Endodermal cell (in vitro differentiated cells): ENCODE results near the gene CDCA7. TPM values are rescaled to one million over a fixed set of nuclear protein-coding genes. Genes with fewer than 3 reads are reported as not detected.

Experiments used
- DNase-seq: peaks from one replicate; pipeline ENCODE4 v3.0.0-alpha.2; 2017
- H3K27ac ChIP-seq: 2 replicates; pipeline ENCODE4 v1.5.1; 2013; ENCODE audit warnings: mild to moderate bottlenecking, low read depth, low read length, moderate library complexity
- H3K27me3 ChIP-seq: 2 replicates; pipeline ENCODE4 v1.6.1; 2013; ENCODE audit warnings: mild to moderate bottlenecking, low read length, moderate library complexity; ENCODE audit not compliant: insufficient read depth, control insufficient read depth, poor library complexity, severe bottlenecking
- H3K36me3 ChIP-seq: 2 replicates; pipeline ENCODE4 v1.7.0; 2013; ENCODE audit warnings: mild to moderate bottlenecking, low read length, moderate library complexity; ENCODE audit not compliant: control insufficient read depth, insufficient read depth
- H3K4me1 ChIP-seq: one replicate; pipeline ENCODE4 v1.7.0; 2013; ENCODE audit warnings: low read length; ENCODE audit not compliant: control insufficient read depth, insufficient read depth
- H3K4me3 ChIP-seq: 2 replicates; pipeline ENCODE4 v1.5.1; 2013; ENCODE audit warnings: mild to moderate bottlenecking, low read length, moderate library complexity
- H3K9ac ChIP-seq: 2 replicates; pipeline ENCODE4 v1.6.1; 2013; ENCODE audit warnings: mild to moderate bottlenecking, low read length, moderate library complexity; ENCODE audit not compliant: poor library complexity, severe bottlenecking; ENCODE audit errors: extremely low read depth
- H3K9me3 ChIP-seq: 2 replicates; pipeline ENCODE4 v1.6.1; 2013; ENCODE audit warnings: mild to moderate bottlenecking, low read length, moderate library complexity; ENCODE audit not compliant: control insufficient read depth
- H3K27ac Mint-ChIP-seq: 2 replicates; pipeline ENCODE4 v1.8.0; 2020; ENCODE audit warnings: mixed read lengths
- H3K27me3 Mint-ChIP-seq: 2 replicates; pipeline ENCODE4 v1.8.0; 2021; ENCODE audit warnings: mild to moderate bottlenecking, mixed read lengths; ENCODE audit not compliant: insufficient read depth
- H3K36me3 Mint-ChIP-seq: 2 replicates; pipeline ENCODE4 v1.8.0; 2020; ENCODE audit warnings: low read depth, mixed read lengths
- H3K4me1 Mint-ChIP-seq: 2 replicates; pipeline ENCODE4 v1.8.0; 2020; ENCODE audit warnings: mixed read lengths
- H3K4me3 Mint-ChIP-seq: 2 replicates; pipeline ENCODE4 v1.8.0; 2020; ENCODE audit warnings: mild to moderate bottlenecking, moderate library complexity, mixed read lengths
- H3K9me3 Mint-ChIP-seq: 2 replicates; pipeline ENCODE4 v1.8.0; 2020; ENCODE audit warnings: mild to moderate bottlenecking, mixed read lengths
- WGBS, 2 experiments: methylation state at CpG; one replicate each; pipeline versions ENCODE4 v1.1.5 to v1.1.7; 2013; ENCODE audit warnings: missing lambda C conversion rate in 2 of 2, mixed read lengths in 1 of 2; ENCODE audit not compliant: insufficient coverage in 1 of 2, insufficient read length in 1 of 2; 5-methylcytosine and 5-hydroxymethylcytosine counted together
- total RNA-seq, 2 donors: library from RNA; stranded (reverse); fragmentation: NEBNext Ultra II Directional in 1 of 2; extraction: Animal tissue kit (Norgen Biotek cat#: 25700) in 1 of 2; gene quantifications; 2 replicates in 1 of 2; 3 replicates in 1 of 2; pipeline ENCODE4 v1.2.1, GENCODE V29; 2021
- TF ChIP-seq, protein P1 (sequence below): fragments of 200-600 bp; sonication (generic); conservative IDR thresholded peaks from 2 replicates; pipeline ENCODE4 v1.5.0; 2021; ENCODE audit warnings: antibody characterized with exemption, mild to moderate bottlenecking

Gene CDCA7
- total RNA-seq, 2 donors from 2014 or later: 73.0 to 101 TPM

DNA sequence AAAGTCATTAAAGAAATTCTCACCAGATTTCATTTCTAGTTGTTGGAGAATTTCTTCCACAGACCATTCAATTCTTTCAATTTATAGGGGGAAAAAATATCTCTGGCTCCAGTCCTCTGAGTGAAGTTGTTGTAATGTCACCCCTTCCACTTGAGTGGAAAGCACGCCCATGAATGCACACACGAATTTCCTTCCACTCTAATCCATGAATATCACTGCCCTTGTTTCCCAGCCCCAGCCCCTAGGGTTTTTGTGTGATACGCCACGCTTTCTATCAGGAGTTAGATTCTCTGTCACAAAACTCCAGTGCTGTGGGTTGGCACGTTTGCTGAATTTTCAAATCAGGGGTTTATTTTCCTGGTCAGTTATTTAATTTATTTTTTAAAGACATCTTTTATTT, 38.1 kb downstream of the CDCA7 start:
- no peaks in the 10 kb centered on the region for H3K36me3 Mint-ChIP-seq
- no peaks in the 10 kb centered on the region for H3K27me3 Mint-ChIP-seq
- no peak overlapping the region for H3K9ac ChIP-seq
- no peak overlapping the region for H3K4me3 ChIP-seq
- no peak overlapping the region for H3K4me3 Mint-ChIP-seq
- H3K27ac ChIP-seq: no peak overlapping the region
- H3K27ac Mint-ChIP-seq: no peak overlapping the region
- no peaks in the 10 kb centered on the region for H3K36me3 ChIP-seq
- H3K4me1 Mint-ChIP-seq: peaks cover 47% of the 10 kb centered on the region
- no peaks in the 10 kb centered on the region for H3K9me3 ChIP-seq
- no peaks in the 10 kb centered on the region for H3K27me3 ChIP-seq
- no peak for DNase-seq
- WGBS, 2 experiments: 84 to 100% methylated on average over 1 to 5 of the region's 5 CpGs
- H3K9me3 Mint-ChIP-seq: no peaks in the 10 kb centered on the region
- peaks cover 7% of the 10 kb centered on the region for H3K4me1 ChIP-seq
- TF ChIP-seq, protein P1, sequence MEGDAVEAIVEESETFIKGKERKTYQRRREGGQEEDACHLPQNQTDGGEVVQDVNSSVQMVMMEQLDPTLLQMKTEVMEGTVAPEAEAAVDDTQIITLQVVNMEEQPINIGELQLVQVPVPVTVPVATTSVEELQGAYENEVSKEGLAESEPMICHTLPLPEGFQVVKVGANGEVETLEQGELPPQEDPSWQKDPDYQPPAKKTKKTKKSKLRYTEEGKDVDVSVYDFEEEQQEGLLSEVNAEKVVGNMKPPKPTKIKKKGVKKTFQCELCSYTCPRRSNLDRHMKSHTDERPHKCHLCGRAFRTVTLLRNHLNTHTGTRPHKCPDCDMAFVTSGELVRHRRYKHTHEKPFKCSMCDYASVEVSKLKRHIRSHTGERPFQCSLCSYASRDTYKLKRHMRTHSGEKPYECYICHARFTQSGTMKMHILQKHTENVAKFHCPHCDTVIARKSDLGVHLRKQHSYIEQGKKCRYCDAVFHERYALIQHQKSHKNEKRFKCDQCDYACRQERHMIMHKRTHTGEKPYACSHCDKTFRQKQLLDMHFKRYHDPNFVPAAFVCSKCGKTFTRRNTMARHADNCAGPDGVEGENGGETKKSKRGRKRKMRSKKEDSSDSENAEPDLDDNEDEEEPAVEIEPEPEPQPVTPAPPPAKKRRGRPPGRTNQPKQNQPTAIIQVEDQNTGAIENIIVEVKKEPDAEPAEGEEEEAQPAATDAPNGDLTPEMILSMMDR: no peak

DNA sequence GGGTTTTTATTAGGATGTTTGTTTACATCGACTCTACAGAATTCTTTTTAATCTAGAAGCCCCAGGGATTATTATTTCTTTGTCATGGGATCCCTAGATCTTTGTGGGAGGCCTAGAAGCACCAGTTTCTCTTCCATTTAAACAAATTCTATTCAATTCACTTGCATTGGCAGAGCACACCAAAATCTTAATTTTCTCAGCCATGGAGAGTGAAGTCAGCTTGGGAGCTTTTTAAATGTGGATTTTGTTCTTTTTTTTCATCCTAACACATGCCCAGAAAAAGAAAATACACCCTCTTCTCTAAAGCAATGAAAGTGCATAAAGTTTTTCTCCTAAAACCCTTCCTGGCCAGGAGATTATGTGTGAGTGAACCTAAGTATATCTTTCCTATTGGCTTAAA, 38.5 kb downstream of the CDCA7 start:
- H3K4me1 Mint-ChIP-seq: peaks cover 46% of the 10 kb centered on the region
- no peak overlapping the region for H3K27ac ChIP-seq
- H3K4me1 ChIP-seq: peaks cover 7% of the 10 kb centered on the region
- DNase-seq: no peak
- no peaks in the 10 kb centered on the region for H3K27me3 Mint-ChIP-seq
- no peaks in the 10 kb centered on the region for H3K27me3 ChIP-seq
- no peak overlapping the region for H3K27ac Mint-ChIP-seq
- H3K9me3 ChIP-seq: no peaks in the 10 kb centered on the region
- no peaks in the 10 kb centered on the region for H3K36me3 Mint-ChIP-seq
- no peak overlapping the region for H3K4me3 Mint-ChIP-seq
- no peaks in the 10 kb centered on the region for H3K9me3 Mint-ChIP-seq
- no peak overlapping the region for H3K4me3 ChIP-seq
- H3K9ac ChIP-seq: no peak overlapping the region
- H3K36me3 ChIP-seq: no peaks in the 10 kb centered on the region
- 83% methylated on average over 1 of the region's 1 CpG; no CpG with 5 or more reads in 1 of the 2 experiments for WGBS, 2 experiments
- TF ChIP-seq, protein P1: no peak

DNA sequence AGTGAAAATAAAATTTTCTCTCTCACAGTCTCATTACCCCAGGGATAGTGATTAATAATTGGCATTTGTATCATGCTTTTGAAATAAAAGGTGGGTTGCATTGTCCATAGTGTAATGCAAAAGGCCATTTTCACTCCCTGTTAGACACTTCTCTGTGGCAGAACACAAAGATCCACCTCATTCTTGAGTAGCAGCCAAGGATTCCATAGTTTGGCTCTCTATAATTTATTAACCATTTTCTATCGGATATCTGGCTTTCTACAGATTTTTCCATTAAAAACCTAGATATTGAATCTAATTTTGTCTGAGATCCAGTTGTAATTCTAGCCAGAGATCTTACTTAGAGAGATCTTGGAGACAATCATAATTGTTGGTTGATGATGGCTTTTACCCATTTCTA, 39.0 kb downstream of the CDCA7 start:
- Histone ChIP-seq H3K4me3 (no peak overlapping the region), H3K9ac (no peak overlapping the region), H3K4me1 (peaks cover 7% of the 10 kb centered on the region), H3K36me3 (no peaks in the 10 kb centered on the region), H3K9me3 (no peaks in the 10 kb centered on the region), H3K27me3 (no peaks in the 10 kb centered on the region), H3K27ac (no peak overlapping the region)
- Mint-ChIP-seq H3K4me1 (peaks cover 41% of the 10 kb centered on the region), H3K4me3 (no peak overlapping the region), H3K9me3 (no peaks in the 10 kb centered on the region), H3K36me3 (no peaks in the 10 kb centered on the region), H3K27ac (no peak overlapping the region), H3K27me3 (no peaks in the 10 kb centered on the region)
- TF ChIP-seq, protein P1: no peak
- DNase-seq: no peak
- 89% methylated on average over 1 of the region's 1 CpG; no CpG with 5 or more reads in 1 of the 2 experiments for WGBS, 2 experiments
